Esophagus muscularis mucosa (tissue), 3 donors: ENCODE measurements around the gene MCOLN2.
A peak's percentile ranks its signal among the peaks of the same experiment; 100 is the strongest.

ENCODE experiments used
- POLR2A ChIP-seq: fragments of 450-650 bp; IDR thresholded peaks from one replicate; pipeline ENCODE4 v1.6.1; 2017; ENCODE audit warnings: antibody characterized with exemption, moderate library complexity, mild to moderate bottlenecking, low read depth
- POLR2AphosphoS5 ChIP-seq, 2 donors: sonication (generic); formaldehyde crosslinking; IDR thresholded peaks; one replicate each; pipeline ENCODE4 v1.6.1; 2017; ENCODE audit warnings: antibody characterized with exemption in 2 of 2
- TF ChIP-seq, protein P1 (sequence below), 3 experiments: fragments of 200-600 bp in 2 of 3; fragments of 450-650 bp in 1 of 3; sonication (generic) in 2 of 3; IDR thresholded peaks; one replicate each; pipeline ENCODE4 v1.5.1; 2017 to 2019; ENCODE audit warnings: antibody characterized with exemption in 3 of 3, mild to moderate bottlenecking in 2 of 3, moderate library complexity in 1 of 3

DNA sequence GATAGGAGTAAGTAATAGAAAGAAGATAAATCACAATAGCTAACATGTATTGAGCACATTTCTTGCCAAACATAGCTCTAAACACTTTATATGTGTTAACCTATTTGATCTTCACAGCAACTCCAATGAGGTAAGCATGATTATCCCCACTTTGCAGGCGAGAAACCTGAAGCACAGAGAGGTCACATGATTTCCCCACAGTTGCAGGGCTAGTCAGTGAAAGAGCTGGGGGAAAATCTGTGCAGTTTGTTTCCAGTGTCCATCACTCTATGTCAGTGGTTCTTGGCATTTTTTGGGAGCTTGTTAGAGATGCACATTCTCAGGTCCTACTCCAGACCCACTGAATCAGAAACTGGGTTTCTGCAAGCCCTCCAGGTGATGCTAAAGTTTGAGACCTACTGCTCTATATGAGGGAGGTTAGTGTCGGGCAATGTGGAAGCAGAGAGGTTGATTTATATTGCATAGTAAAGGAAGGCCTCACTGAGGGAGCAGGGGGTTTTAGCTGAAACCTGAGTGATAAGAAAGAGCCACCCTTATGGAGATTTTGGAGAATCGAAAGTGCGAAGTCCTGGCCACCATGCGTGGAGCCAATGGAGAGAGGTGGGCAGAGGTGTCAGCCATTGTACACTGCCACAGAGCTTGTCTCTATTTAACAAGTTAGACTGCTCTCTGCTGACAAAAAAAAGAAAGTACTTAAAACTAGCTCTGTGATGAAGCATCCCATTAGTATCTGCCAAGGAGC is 30.5 kb upstream of the MCOLN2 start:
- TF ChIP-seq, protein P1, sequence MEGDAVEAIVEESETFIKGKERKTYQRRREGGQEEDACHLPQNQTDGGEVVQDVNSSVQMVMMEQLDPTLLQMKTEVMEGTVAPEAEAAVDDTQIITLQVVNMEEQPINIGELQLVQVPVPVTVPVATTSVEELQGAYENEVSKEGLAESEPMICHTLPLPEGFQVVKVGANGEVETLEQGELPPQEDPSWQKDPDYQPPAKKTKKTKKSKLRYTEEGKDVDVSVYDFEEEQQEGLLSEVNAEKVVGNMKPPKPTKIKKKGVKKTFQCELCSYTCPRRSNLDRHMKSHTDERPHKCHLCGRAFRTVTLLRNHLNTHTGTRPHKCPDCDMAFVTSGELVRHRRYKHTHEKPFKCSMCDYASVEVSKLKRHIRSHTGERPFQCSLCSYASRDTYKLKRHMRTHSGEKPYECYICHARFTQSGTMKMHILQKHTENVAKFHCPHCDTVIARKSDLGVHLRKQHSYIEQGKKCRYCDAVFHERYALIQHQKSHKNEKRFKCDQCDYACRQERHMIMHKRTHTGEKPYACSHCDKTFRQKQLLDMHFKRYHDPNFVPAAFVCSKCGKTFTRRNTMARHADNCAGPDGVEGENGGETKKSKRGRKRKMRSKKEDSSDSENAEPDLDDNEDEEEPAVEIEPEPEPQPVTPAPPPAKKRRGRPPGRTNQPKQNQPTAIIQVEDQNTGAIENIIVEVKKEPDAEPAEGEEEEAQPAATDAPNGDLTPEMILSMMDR (IDR thresholded peaks at IDR 0.05), result peak in 1 of 3 experiments; percentile 16
- TF ChIP-seq POLR2A (no peak), POLR2AphosphoS5 (IDR thresholded peaks at IDR 0.05) (no peak)
